ENCODE data around the gene GPS1.

- no peak for TF ChIP-seq ZBTB33 (IDR thresholded peaks at IDR 0.05; ENCODE audit: borderline replicate concordance, low read depth)
- peak; percentile 69 for TF ChIP-seq CTCF (IDR thresholded peaks at IDR 0.05)
Measured at GRCh38 chr17:82030470-82031302, 21.0 kb upstream of the GPS1 start.

All from SK-N-SH (cell line).